GM12864 (cell line): ENCODE measurements around the gene FERMT2.

Source experiments
- DNase-seq: peaks from one replicate; pipeline ENCODE4 v3.0.0-alpha.2; 2011; ENCODE audit warnings: low read depth
- H3K4me3 ChIP-seq: 2 replicates; pipeline ENCODE4 v1.5.1; 2011; ENCODE audit warnings: mild to moderate bottlenecking, low read depth, low read length, control low read depth
- CTCF ChIP-seq: IDR thresholded peaks from 2 replicates; pipeline ENCODE4 v1.5.1; 2011; ENCODE audit warnings: low read depth, mild to moderate bottlenecking, moderate library complexity, low read length, control low read depth, inconsistent platforms; ENCODE audit errors: missing control alignments

The FERMT2 gene

GRCh38 chr14:52954346-52955214, 3.7 kb upstream of the FERMT2 start:
- DNase-seq, result no peak
- no peak overlapping the region for H3K4me3 ChIP-seq
- TF ChIP-seq CTCF, result no peak

DNA sequence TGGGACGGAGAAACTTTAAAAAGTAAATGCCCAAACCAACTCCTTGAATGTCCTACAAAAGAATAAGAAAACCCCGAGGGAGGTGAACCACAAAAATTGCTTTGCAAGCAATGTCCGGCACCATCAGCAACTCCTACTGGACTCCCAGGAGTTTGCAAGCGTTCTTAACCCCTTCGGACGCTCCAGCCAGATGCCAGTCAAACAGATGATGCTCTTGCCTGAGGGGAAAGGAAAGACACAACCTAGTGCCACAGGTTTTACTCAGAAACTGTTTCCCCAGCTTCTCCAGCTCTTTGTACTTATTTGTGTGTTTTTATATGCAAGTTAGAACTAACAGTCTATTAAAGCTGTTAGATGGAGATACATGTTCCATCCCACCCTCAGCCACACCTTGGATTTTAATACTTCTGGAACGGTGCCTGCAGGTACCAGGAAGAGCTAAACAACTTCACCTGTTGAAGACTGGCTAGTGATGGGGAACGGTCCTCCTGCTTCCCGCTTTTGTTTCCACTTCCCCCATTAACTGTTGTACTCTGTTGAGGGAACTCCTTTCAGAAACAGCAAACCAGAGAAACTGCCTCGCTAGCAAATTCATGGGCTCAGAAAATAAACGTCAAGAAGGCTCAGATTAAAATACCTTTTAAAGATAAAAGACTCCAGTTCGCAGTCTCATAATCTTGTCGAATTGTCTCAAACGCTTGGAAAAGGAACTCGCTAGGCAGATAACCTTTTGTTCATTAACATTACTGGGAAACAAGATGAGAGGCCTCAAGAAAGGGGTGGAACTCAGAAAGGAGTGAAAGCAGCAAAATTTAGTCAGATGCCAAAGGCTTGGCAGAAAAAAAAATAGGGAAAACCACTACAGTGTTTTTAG, 1.1 kb upstream of the FERMT2 start:
- no peak for TF ChIP-seq CTCF
- DNase-seq, result no peak
- H3K4me3 ChIP-seq, result peak overlapping the region; percentile 50

DNA sequence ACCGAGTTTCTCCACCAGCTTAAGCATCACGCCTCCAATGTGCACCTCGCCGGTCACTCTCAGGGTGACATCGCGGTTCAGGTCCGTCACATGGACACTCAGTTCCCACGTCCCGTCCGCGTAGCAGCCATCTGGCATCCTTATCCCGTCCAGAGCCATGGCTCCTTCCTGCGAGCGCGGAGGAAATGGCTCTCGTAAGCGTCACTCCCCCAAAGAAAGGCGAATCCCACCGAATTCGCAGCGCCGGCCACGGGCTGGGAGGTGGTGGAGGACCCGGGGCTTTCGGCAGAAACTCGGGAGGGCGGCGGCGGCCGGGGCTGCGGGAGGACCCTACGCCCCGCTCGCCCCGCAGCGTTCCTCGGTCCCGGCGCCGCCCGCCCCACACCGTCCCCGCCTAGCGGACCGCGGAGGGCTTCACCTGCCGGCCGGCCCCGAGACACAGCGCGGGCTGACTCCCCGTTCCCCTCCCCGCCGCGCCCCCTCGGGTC, 396 bp downstream of the FERMT2 start:
- H3K4me3 ChIP-seq, result peak overlapping the region; percentile 62
- no peak for TF ChIP-seq CTCF
- DNase-seq, result no peak

GRCh38 chr14:52949711-52950409, 990 bp downstream of the FERMT2 start:
- DNase-seq, result no peak
- no peak for TF ChIP-seq CTCF
- peak overlapping the region; percentile 62 for H3K4me3 ChIP-seq

DNA sequence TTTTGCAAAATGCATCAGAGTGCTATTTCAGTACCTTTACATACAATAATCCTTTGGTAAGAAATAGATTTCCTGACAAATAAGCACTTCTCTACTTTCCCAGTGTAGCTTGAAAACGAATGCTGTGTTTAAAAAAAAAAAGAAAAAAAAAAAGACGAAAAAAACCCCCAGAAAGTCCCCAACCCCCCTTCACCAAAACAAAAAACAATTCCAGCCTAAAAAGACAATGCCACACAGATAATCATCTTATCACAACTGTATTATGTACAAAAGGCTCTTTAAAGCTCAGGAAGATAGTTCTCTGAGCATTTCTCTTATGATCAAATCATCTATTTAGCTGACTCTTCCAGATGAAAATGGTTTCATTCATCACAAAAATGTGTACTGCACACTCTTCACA, 1.6 kb downstream of the FERMT2 start:
- no peak for DNase-seq
- TF ChIP-seq CTCF, result no peak
- H3K4me3 ChIP-seq, result no peak overlapping the region

GRCh38 chr14:52948836-52949235, 2.0 kb downstream of the FERMT2 start:
- DNase-seq, result no peak
- no peak overlapping the region for H3K4me3 ChIP-seq
- no peak for TF ChIP-seq CTCF
